SK-N-SH (cell line): ENCODE measurements around the gene ERN1. TPM values are rescaled to one million over a fixed set of nuclear protein-coding genes. Genes with fewer than 3 reads are reported as not detected.

ENCODE experiments used
- CTCF ChIA-PET: fragments of 300-600, 350-600 bp; formaldehyde crosslinking; extraction: SDS; loops from one replicate; lab custom pipeline; 2021; lab: Yijun Ruan, JAX
- POLR2A ChIA-PET: fragments of 350-600 bp; sonication (Branson Sonifier 250); formaldehyde crosslinking; extraction: SDS; loops from one replicate; lab custom pipeline; 2020; ENCODE audit warnings: antibody characterized with exemption, inconsistent platforms; lab: Yijun Ruan, JAX
- DNase-seq: peaks from one replicate; pipeline ENCODE4 v3.0.0; 2012
- H2AFZ ChIP-seq: fragments of 200-600 bp; sonication (generic); 2 replicates; pipeline ENCODE4 v1.8.1; 2016; ENCODE audit warnings: antibody characterized with exemption, mild to moderate bottlenecking, low read depth
- H3F3A ChIP-seq: fragments of 200-600 bp; sonication (generic); replicated peaks from 2 replicates; pipeline ENCODE3; 2016; ENCODE audit warnings: antibody characterized with exemption, mild to moderate bottlenecking; ENCODE audit not compliant: insufficient read depth
- H3K27ac ChIP-seq, 2 experiments: fragments of 200-500 bp in 1 of 2; fragments of 200-600 bp in 1 of 2; sonication (Bioruptor generic) in 1 of 2; sonication (generic), shearing (Covaris generic) in 1 of 2; 2 replicates each; pipeline versions ENCODE4 v1.5.1 to v1.6.1; 2014 to 2016; ENCODE audit warnings: low read depth in 2 of 2, inconsistent platforms in 1 of 2, low read length in 1 of 2, mild to moderate bottlenecking in 1 of 2, mixed read lengths in 1 of 2
- H3K27me3 ChIP-seq: fragments of 200-600 bp; sonication (generic), shearing (Covaris generic); 2 replicates; pipeline ENCODE4 v1.6.1; 2016; ENCODE audit warnings: mixed run types; ENCODE audit not compliant: insufficient read depth
- H3K36me3 ChIP-seq, 2 experiments: fragments of 200-500 bp in 1 of 2; fragments of 200-600 bp in 1 of 2; sonication (Bioruptor generic) in 1 of 2; sonication (generic) in 1 of 2; replicated peaks in 1 of 2; 2 replicates each; pipeline versions ENCODE3 to v1.5.1; 2014 to 2016; ENCODE audit warnings: low read length in 1 of 2, mild to moderate bottlenecking in 1 of 2; ENCODE audit not compliant: insufficient read depth in 2 of 2, control insufficient read depth in 1 of 2
- H3K4me1 ChIP-seq, 2 experiments: fragments of 200-500 bp in 1 of 2; fragments of 200-600 bp in 1 of 2; sonication (Bioruptor generic) in 1 of 2; sonication (generic), shearing (Covaris generic) in 1 of 2; 2 replicates each; pipeline versions ENCODE4 v1.5.1 to v1.6.1; 2014 to 2016; ENCODE audit warnings: low read depth in 1 of 2, low read length in 1 of 2, mixed run types in 1 of 2; ENCODE audit not compliant: insufficient read depth in 2 of 2, control insufficient read depth in 1 of 2
- H3K4me2 ChIP-seq: fragments of 200-600 bp; sonication (generic), shearing (Covaris generic); 2 replicates; pipeline ENCODE4 v1.6.1; 2017; ENCODE audit warnings: mixed run types
- H3K4me3 ChIP-seq, 2 experiments: fragments of 200-500 bp in 1 of 2; fragments of 200-600 bp in 1 of 2; sonication (Bioruptor generic) in 1 of 2; sonication (generic), shearing (Covaris generic) in 1 of 2; 2 replicates each; pipeline versions ENCODE4 v1.5.1 to v1.8.1; 2014 to 2016; ENCODE audit warnings: low read depth in 2 of 2, inconsistent platforms in 1 of 2, low read length in 1 of 2, mild to moderate bottlenecking in 1 of 2, mixed read lengths in 1 of 2, moderate library complexity in 1 of 2
- H3K79me2 ChIP-seq: fragments of 200-600 bp; sonication (generic); 2 replicates; pipeline ENCODE4 v1.8.1; 2017; ENCODE audit warnings: mild to moderate bottlenecking; ENCODE audit not compliant: insufficient read depth
- H3K9ac ChIP-seq: fragments of 200-600 bp; sonication (generic); 2 replicates; pipeline ENCODE4 v1.6.1; 2017; ENCODE audit warnings: mixed run types
- H3K9me2 ChIP-seq: fragments of 200-600 bp; sonication (generic); 2 replicates; pipeline ENCODE4 v1.6.1; 2017; ENCODE audit warnings: mixed run types
- H3K9me3 ChIP-seq: fragments of 200-600 bp; sonication (generic); 2 replicates; pipeline ENCODE4 v1.6.1; 2017; ENCODE audit warnings: mixed run types, mild to moderate bottlenecking, moderate library complexity
- H4K20me1 ChIP-seq: fragments of 200-600 bp; sonication (generic); 2 replicates; pipeline ENCODE4 v1.6.1; 2017; ENCODE audit warnings: mild to moderate bottlenecking, mixed run types; ENCODE audit not compliant: insufficient read depth
- EP300 ChIP-seq, 2 experiments: IDR thresholded peaks; 2 replicates each; pipeline versions ENCODE4 v1.4.0 to v1.6.1; 2012; ENCODE audit warnings: borderline replicate concordance in 1 of 2, low read depth in 1 of 2, low read length in 1 of 2
- FOSL2 ChIP-seq: IDR thresholded peaks from 2 replicates; pipeline ENCODE4 v1.4.0; 2012; ENCODE audit warnings: low read depth, mild to moderate bottlenecking, moderate library complexity, borderline replicate concordance
- FOXM1 ChIP-seq: IDR thresholded peaks from 2 replicates; pipeline ENCODE4 v1.4.0; 2012; ENCODE audit warnings: low read depth, mild to moderate bottlenecking
- IRF3 ChIP-seq: fragments of 150-350 bp; IDR thresholded peaks from 2 replicates; pipeline ENCODE4 v1.6.1; 2016; ENCODE audit warnings: mild to moderate bottlenecking, low read depth, low read length
- MEF2A ChIP-seq: IDR thresholded peaks from 2 replicates; pipeline ENCODE4 v1.4.0; 2012; ENCODE audit warnings: low read depth, borderline replicate concordance
- NRF1 ChIP-seq: IDR thresholded peaks from 2 replicates; pipeline ENCODE4 v1.6.1; 2012; ENCODE audit warnings: low read depth, mild to moderate bottlenecking, low read length
- PBX3 ChIP-seq: IDR thresholded peaks from 2 replicates; pipeline ENCODE4; 2012
- POLR2AphosphoS5 ChIP-seq: IDR thresholded peaks from 2 replicates; pipeline ENCODE4 v1.6.1; 2012; ENCODE audit warnings: low read depth, low read length
- RFX5 ChIP-seq: IDR thresholded peaks from 2 replicates; pipeline ENCODE4 v1.6.1; 2012; ENCODE audit warnings: mild to moderate bottlenecking, improper control_type of control experiment, low read length
- RXRA ChIP-seq: IDR thresholded peaks from 2 replicates; pipeline ENCODE4 v1.4.0; 2012; ENCODE audit warnings: low read depth, mild to moderate bottlenecking, borderline replicate concordance
- SIN3A ChIP-seq: IDR thresholded peaks from 2 replicates; pipeline ENCODE4 v1.6.1; 2012; ENCODE audit warnings: low read depth, mild to moderate bottlenecking, low read length, moderate library complexity, borderline replicate concordance
- SMC3 ChIP-seq: IDR thresholded peaks from 2 replicates; pipeline ENCODE4 v1.6.1; 2012; ENCODE audit warnings: low read depth, low read length, improper control_type of control experiment
- TAF1 ChIP-seq: IDR thresholded peaks from 2 replicates; pipeline ENCODE4 v1.6.1; 2012; ENCODE audit warnings: low read depth, mild to moderate bottlenecking, low read length, moderate library complexity, borderline replicate concordance
- USF1 ChIP-seq: IDR thresholded peaks from 2 replicates; pipeline ENCODE4 v1.4.0; 2012; ENCODE audit warnings: low read depth, borderline replicate concordance
- USF2 ChIP-seq: fragments of 150-350 bp; IDR thresholded peaks from 2 replicates; pipeline ENCODE4 v1.6.1; 2017; ENCODE audit warnings: antibody characterized with exemption, low read length, low read depth, borderline replicate concordance
- WGBS: methylation state at CpG from one replicate; pipeline ENCODE4 v1.1.6; 2017; ENCODE audit warnings: low lambda C conversion rate; 5-methylcytosine and 5-hydroxymethylcytosine counted together
- polyA plus RNA-seq, 3 experiments: library from polyadenylated mRNA; depleted of rRNA; stranded (reverse); fragments of >200 nt; gene quantifications; 2 replicates each; pipeline ENCODE4 v1.2.3, GENCODE V29; 2012

Gene ERN1
- polyA plus RNA-seq, 1 of the 3 experiments (the other 2 are of a cell fraction): 7.3 TPM

- Histone ChIP-seq H3K9me2 (no peaks in the 10 kb centered on the region), H3F3A (no peaks in the 10 kb centered on the region), H3K9ac (no peak overlapping the region), H2AFZ (no peak overlapping the region), H4K20me1 (no peaks in the 10 kb centered on the region), H3K4me1 (peaks cover 0 to 4% of the 10 kb centered on the region in 2 experiments; a peak in 2 of 4 replicates), H3K4me2 (no peak overlapping the region), H3K36me3 (no peaks in the 10 kb centered on the region), H3K79me2 (no peaks in the 10 kb centered on the region), H3K4me3 (no peak overlapping the region), H3K27me3 (peaks cover 41% of the 10 kb centered on the region), H3K27ac (no peak overlapping the region), H3K9me3 (no peaks in the 10 kb centered on the region)
- ChIA-PET CTCF (interaction anchor here (0.8 to 9.5 kb wide), 13 partner anchors 12 to 140 kb away, joined by 3 to 61 read pairs (median 5); partner anchors contain the start of genes CSHL1 and GH1), POLR2A (no interaction called here)
- no peak for TF ChIP-seq MEF2A
- no peak for TF ChIP-seq RXRA
- no peak for TF ChIP-seq NRF1
- no peak for TF ChIP-seq EP300 (IDR thresholded peaks at IDR 0.05; ENCODE audit: borderline replicate concordance in 1 of 2, low read depth in 1 of 2, low read length in 1 of 2)
- TF ChIP-seq POLR2AphosphoS5: no peak
- TF ChIP-seq IRF3: no peak
- TF ChIP-seq SMC3: no peak
- no peak for TF ChIP-seq USF2
- TF ChIP-seq PBX3: no peak
- TF ChIP-seq RFX5: no peak
- TF ChIP-seq FOXM1: no peak
- no peak for TF ChIP-seq FOSL2
- TF ChIP-seq SIN3A: no peak
- no peak for TF ChIP-seq USF1
- no peak for TF ChIP-seq TAF1
- 29% methylated on average over 3 of the region's 3 CpGs for WGBS
- peak; percentile 19 for DNase-seq
Measured at GRCh38 chr17:63993368-63993985, 136.5 kb downstream of the ERN1 start.
